EH (cell line): ENCODE measurements around the gene HOXA11.

Source experiments
- DNase-seq: peaks from one replicate; pipeline ENCODE4 v3.0.0-alpha.2; 2015; ENCODE audit warnings: low read depth

The HOXA11 gene

GRCh38 chr7:27205325-27206280 lies 20.6 kb upstream of the HOXA11 start:
- DNase-seq = no peak

- DNase-seq = peak; percentile 62
Observed at GRCh38 chr7:27204851-27205322, 19.9 kb upstream of the HOXA11 start.

GRCh38 chr7:27203964-27204594 lies 19.0 kb upstream of the HOXA11 start:
- DNase-seq = no peak

- DNase-seq = no peak
Observed at GRCh38 chr7:27203365-27203953, 18.4 kb upstream of the HOXA11 start.

GRCh38 chr7:27202862-27203134 lies 17.8 kb upstream of the HOXA11 start:
- no peak for DNase-seq

- no peak for DNase-seq
Observed at GRCh38 chr7:27202018-27202861, 17.2 kb upstream of the HOXA11 start.

GRCh38 chr7:27201580-27202017 lies 16.6 kb upstream of the HOXA11 start:
- DNase-seq = no peak

- peak; percentile 45 for DNase-seq
Observed at GRCh38 chr7:27200761-27201579, 15.9 kb upstream of the HOXA11 start.

GRCh38 chr7:27199849-27200760 lies 15.1 kb upstream of the HOXA11 start, which contains the start of gene HOXA13:
TSS of gene HOXA13 (minus strand) at chr7:27200091. CDS start at chr7:27200077, 14 bp downstream.
- peak; percentile 88 for DNase-seq

GRCh38 chr7:27198871-27199801 lies 14.1 kb upstream of the HOXA11 start:
- DNase-seq = peak; percentile 48

- DNase-seq = peak; percentile 37
Observed at GRCh38 chr7:27198138-27198841, 13.3 kb upstream of the HOXA11 start.

GRCh38 chr7:27197137-27198042 lies 12.4 kb upstream of the HOXA11 start:
- peak; percentile 35 for DNase-seq

- DNase-seq = peak; percentile 87
Observed at GRCh38 chr7:27196287-27196767, 11.3 kb upstream of the HOXA11 start.

- DNase-seq = peak; percentile 72
Observed at GRCh38 chr7:27194686-27195379, 9.8 kb upstream of the HOXA11 start.

- no peak for DNase-seq
Observed at GRCh38 chr7:27194002-27194352, 8.9 kb upstream of the HOXA11 start.

GRCh38 chr7:27193335-27194001 lies 8.4 kb upstream of the HOXA11 start:
- peak; percentile 78 for DNase-seq
